Keratinocyte (primary cell): ENCODE measurements around the gene TRMT10A.

Experiments used
- CTCF ChIP-seq, 3 experiments: IDR thresholded peaks in 1 of 3; conservative IDR thresholded peaks in 1 of 3; optimal IDR thresholded peaks in 1 of 3; 2 replicates in 2 of 3; 3 replicates in 1 of 3; pipeline versions ENCODE3 to v1.5.1; 2011; ENCODE audit warnings: low read length in 3 of 3, mild to moderate bottlenecking in 3 of 3, moderate library complexity in 2 of 3, control low read depth in 1 of 3, inconsistent platforms in 1 of 3; ENCODE audit not compliant: insufficient read depth in 2 of 3; ENCODE audit errors: extremely low read depth in 1 of 3
- EZH2 ChIP-seq: IDR thresholded peaks from one replicate; pipeline ENCODE4 v1.6.1; 2012; ENCODE audit warnings: inconsistent platforms, mild to moderate bottlenecking, low read length, moderate library complexity

GRCh38 chr4:99612704-99613103 is 48.9 kb upstream of the TRMT10A start:
- TF ChIP-seq CTCF (optimal IDR thresholded peaks at IDR 0.05 in 1 of 3, IDR thresholded peaks at IDR 0.05 in 1 of 3, conservative IDR thresholded peaks at IDR 0.05 in 1 of 3; ENCODE audit: extremely low read depth in 1 of 3, insufficient read depth in 2 of 3, low read length in 3 of 3) (no peak), EZH2 (no peak)
